ENCODE data around the gene SLC7A8.

SLC7A8 gene

GRCh38 chr14:23093104-23093503, 90.4 kb downstream of the SLC7A8 start:
- no peak for DNase-seq

DNA sequence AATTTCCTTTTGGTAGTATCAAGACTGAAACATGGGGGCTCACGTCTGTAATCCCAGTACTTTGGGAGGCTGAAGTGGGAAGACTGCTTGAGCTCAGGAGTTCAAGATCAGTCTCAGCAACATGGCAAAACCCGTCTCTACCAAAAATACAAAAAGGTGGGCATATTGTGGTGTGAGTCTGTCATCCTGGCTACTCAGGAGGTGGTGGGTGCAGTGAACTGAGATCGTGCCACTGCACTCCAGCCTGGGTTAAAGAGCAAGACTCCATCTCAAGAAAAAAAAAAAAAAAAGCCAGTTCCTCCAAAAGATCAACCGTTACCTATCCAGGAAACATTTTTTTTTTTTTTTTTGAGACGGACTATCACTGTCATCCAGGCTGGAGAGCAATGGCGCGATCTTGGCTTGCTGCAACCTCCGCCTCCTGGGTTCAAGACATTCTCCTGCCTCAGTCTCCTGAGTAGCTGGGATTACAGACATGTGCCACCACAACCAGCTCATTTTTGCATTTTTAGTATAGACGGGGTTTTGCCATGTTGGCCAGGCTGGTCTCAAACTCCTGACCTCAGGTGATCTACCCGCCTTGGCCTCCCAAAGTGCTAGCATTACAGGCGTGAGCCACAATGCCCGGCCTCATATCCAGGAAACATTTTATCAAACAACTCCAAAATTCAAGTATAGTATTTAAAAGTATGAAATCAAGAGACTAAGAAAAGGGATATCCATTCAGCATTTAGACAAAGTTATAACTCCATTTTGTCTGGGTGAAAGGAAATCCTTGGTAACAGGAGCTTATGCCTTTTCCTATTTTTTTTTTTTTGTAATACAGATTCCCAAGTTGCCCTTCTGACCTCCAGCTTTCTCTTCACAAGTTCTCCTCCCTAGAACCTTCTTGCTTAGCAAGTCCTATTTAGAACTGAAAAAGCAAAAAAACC, 91.9 kb downstream of the SLC7A8 start:
- no peak for DNase-seq

DNA sequence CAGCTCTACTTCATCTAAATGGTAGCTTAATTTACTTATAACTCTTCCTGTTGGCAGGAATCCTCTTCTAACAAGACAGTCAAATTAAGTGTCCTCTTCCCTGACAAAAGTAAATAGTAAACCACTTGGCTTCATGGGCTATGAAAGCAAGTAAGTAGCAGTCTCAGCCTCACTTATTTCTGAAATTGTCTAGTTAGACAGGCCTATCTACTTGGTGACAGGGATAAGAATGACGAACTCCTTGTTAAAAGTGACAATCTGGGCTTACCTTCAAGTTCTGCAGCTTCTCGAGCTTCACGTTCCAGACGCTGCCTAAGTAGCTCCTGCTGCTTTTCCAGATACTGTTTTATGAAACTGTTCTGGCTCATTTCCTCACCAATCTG, 93.2 kb downstream of the SLC7A8 start:
- no peak for DNase-seq

DNA sequence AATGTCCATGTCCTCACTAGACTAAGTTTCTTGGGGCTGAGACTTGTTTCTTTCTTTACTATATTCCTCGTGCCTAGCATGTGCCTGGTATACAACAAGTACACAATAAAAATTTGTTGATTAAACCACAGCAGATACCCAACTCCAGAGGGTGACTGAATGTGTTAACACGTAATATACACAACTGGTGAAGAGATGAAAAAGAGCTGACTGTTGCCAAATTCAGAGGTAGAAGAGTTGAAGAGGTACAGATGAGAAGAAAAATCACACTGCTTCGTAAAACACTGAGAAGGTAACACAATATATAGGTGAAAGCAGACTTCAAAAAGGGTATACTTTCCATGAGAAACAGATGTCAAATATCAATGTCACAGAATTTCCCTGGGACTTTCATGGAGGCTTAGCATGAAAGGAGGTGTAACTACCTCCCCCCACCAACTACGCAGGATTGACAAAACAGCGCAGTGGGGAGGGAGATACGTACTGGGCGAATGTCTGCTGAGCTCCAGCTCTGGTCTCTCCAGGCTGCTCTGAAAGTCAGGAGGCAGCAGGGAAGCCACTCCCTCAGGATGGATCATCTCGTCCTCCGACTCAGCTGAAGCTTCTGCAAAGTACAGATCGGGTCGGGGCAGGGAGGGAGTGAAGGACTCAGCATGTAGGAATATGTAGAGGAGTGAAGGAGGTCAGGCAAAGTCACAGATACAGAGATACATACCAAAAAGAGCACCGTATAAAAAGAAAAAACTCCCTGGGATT, 93.8 kb downstream of the SLC7A8 start:
- DNase-seq = no peak

- no peak for DNase-seq
Measured at GRCh38 chr14:23086565-23086964, 96.9 kb downstream of the SLC7A8 start.

GRCh38 chr14:23085458-23085857, 98.0 kb downstream of the SLC7A8 start:
- DNase-seq = no peak

GRCh38 chr14:23080474-23080873, 103.0 kb downstream of the SLC7A8 start:
- DNase-seq = no peak

GRCh38 chr14:23079716-23080115, 103.7 kb downstream of the SLC7A8 start:
- no peak for DNase-seq

- no peak for DNase-seq
Measured at GRCh38 chr14:23078692-23079116, 104.8 kb downstream of the SLC7A8 start.

DNA sequence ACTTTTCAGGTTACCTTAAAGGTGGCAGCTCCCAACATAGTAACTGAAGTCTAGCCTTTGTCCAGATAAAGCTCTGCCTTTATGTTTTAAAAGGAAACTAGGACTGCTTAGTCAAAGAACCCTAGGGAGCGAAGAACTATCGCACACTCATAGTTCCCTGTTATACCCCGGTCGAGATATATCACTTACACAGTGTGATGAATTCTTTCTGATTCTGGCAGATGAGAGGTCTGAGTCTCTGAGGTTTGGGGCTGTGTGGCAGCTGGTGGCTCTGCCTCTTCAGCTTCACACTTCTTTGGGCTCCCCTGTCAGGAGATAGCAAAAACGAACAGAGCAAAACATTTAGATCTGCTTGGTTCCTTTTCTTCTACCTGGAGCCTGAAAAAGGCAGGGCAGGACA, 105.5 kb downstream of the SLC7A8 start:
- DNase-seq = no peak

- DNase-seq = no peak
Measured at GRCh38 chr14:23076785-23077408, 106.6 kb downstream of the SLC7A8 start.
